GM18526 (cell line): Measurements from ENCODE around the gene PRUNE2.

Experiments used
- POLR2A ChIP-seq: IDR thresholded peaks from 3 replicates; pipeline ENCODE4 v1.6.1; 2011; ENCODE audit not compliant: insufficient read length; ENCODE audit errors: extremely low read depth

PRUNE2 gene

DNA sequence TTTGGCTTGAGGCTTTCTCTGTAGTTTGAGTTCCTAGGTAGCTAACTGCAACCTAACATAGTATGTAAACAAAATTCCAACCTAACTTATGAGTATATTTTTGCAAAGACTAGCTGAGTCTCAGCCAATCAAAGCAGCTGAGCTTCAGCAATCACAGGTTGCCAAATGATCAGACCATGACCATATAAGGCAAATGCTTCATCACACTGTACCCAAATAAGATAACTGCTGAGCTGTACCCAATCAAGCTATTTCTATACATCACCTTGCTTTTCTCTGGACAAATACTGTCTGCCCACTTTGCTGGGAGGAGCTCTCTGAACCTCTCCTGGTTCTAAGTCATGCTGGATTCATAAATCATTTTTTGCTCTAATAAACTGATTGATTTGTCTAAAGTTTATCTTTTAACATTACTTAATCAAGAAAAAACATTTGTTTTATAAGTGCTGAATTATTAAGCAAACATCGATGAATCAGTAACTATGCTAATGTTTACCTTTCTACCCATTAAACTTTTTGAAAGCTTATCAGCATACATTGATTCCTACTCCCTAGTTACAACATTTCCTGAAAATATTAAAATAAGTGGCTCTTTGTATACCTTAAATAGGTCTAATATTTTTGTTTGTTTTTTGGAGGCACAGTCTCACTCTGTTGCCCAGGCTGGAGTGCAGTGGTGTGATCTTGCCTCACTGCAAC, 271.4 kb downstream of the PRUNE2 start:
- TF ChIP-seq POLR2A = no peak

DNA sequence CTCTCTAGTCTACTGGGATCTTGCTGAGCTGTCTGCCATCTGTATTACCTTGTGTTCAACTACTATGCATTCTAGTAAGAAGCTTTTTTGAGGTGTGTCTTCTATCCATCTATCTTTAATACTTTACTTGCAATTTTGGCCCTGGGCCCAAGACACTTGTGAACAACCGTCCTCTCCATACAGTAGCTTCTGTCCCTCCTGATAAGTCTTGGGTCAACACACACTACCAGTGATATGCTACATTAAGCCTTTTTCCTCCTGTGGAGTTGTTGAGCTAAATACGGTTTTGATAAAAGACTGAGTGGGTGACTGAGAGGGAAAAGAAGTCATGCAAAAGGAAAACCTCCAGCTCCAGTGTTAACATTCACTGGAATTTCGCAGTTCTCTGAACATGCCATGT, 275.0 kb downstream of the PRUNE2 start:
- no peak for TF ChIP-seq POLR2A

DNA sequence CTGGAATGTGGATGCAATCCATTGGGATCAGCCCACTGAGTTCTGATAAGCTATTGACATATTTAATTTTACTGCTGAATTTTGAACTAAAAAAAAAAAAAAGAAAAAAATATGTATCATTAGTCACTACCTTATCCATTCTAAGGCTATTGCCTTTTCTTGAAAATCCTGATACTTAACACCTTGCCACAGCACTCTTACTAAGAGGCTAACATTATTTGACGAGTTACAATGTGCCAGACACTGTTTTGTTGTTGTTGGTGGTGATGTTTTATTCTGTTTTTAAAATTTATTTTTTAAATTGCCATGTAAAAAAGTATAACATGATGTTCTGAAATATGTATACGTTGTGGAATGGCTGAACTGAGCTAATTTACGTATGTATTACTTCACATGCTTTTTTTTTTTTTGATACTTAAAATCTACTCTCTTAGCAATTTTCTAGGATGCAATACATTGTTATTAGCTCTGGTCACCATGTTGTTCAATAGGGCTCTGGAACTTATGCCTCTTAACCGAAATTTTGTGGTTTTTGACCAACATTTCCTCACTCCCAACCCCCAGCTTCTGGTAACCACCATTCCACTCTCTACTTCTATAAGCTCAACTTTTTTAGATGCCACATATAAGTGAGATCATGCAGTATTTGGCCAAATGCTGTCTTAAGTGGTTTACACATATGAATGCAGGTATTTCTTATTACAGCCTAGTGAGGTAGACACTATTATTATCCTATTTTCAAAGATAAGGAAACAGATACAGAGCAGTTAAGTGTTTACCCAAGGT, 276.5 kb downstream of the PRUNE2 start:
- TF ChIP-seq POLR2A = no peak

DNA sequence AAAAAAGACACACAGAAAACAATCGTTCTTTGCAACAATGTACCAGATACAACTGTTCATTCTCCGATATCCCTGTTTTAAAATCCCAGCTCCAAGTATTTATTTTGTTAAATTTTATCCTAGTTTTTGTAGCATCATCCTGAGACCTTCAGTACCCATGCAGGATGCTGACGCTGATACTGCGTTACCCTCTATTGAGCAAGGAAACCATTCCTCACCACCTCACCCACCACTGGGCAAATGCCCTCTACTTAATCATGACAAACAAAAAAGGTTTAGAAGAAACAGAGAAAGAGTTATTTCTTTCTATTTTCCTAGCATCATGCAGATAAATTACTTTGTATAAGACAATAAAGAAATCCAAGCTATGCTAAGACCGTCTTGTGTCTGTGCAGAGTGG, 277.8 kb downstream of the PRUNE2 start:
- no peak for TF ChIP-seq POLR2A

DNA sequence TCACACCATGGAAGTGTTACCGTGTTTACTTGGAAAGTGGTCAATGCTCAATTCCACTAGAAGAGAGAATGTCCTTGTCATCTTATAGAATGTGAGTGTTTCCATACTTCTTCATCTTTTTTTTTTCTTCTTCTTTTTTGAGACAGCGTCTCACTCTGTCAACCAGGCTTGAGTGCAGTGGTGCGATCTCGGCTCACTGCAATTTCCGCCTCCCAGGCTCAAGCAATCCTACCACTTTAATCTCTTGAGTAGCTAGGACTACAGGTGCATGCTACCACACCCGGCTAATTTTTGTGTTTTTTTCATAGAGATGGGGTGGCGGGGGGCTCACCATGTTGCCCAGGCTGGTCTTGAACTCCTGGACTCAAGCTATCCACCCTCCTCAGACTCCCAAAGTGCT, 278.9 kb downstream of the PRUNE2 start:
- TF ChIP-seq POLR2A = no peak

DNA sequence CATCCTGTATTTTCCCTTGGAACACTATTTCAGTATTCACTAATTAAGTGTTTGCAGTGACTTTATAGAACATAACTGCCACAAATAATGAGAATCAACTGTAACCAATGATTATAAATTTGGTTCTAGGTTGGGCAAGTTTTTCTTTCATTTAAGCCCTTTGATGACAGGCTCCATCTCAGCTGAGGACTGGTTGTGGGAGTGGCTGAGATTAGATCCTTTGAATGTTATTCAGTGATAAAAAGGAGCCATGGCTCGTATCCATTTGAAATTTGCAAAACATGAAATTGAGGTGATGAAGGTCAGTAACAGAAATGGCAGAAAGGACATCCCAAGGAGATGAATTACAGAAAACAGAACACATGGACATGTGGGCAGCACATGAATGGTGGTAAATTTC, 279.8 kb downstream of the PRUNE2 start:
- no peak for TF ChIP-seq POLR2A

DNA sequence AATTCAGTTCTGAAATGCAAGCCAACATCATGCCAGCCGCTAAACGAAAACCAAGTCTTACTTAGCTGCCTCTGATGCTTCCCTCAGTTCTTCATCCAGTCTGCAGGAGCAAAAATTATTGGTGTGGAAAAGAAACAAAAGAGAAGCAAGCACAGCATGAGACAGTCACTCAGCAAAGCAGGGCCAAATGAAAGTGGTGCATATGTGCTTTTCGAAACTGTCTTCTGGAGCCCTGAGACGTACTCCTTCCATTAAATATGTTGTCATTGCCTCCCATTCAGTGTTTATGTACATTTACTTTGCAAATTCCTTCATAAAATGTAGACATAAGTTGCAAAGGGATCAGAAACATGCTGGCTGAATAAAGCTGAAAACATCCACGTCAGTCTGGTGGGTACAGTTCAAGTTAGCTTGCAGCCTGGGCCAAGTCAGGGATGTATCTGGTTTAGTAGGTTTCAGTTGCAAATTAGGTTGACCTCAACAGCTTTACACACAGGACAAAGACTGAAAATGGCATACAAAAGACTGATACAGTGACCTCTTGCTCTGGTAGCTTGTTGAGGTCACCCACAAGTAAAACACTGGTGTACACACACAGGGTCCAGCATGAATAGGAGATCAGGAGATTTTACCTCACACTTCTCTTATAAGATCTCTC, 281.4 kb downstream of the PRUNE2 start:
- no peak for TF ChIP-seq POLR2A

DNA sequence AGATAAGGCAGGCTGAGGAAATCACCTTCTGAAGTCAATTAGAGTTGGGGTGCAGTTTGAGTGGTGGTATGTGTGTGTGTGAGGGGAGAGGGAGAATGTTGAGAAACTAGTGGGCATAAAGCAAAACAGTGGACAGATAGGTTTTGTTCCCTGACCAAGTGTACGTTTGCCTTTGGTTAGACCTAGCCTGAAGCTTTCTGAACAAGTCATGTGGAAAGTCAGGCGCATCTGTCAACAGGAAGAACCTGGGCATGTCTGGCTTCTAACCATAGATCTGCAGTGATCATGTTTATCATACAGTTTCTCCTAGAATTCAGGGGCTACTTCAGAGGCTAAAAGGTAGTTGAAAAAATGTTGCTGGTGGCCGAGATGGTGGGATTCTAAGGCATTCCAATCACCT, 284.9 kb downstream of the PRUNE2 start:
- no peak for TF ChIP-seq POLR2A

DNA sequence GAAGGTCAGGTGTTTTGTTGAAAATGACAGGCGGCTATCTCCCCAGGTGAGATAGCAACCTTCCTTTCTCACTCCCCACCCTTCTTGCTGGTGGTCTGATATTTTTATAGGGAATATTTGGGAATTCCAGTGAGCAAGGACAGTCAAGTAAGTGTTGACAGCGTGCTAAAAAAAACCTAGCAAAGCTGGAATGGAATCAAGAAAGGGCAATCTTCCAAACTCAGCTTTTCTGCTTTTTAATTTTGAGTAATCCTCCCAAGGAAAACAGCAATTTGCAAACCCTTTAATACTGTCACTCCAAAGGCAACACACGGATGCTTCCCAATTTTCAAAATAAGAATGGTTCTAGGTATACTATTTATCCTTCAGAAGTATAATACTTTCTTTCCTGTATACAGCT, 285.3 kb downstream of the PRUNE2 start:
- TF ChIP-seq POLR2A = no peak

DNA sequence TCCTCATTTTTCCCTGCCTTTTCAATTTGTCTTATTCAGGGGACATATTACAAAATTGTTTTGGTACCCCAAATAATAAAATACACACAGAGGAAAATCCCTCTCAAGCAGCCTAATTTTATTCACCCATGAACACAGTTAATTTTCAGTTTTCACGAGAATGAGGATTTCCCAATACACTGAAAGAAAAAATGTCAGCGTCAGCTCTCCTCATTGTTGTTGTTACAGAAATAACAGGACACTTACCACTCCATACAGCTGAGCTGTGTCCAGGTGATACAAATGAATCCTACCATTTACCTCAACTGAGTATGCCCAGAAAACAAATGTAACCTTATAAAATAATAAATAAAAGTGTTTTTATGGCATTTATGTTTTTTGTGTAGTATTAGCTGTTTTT, 286.3 kb downstream of the PRUNE2 start:
- TF ChIP-seq POLR2A = no peak

DNA sequence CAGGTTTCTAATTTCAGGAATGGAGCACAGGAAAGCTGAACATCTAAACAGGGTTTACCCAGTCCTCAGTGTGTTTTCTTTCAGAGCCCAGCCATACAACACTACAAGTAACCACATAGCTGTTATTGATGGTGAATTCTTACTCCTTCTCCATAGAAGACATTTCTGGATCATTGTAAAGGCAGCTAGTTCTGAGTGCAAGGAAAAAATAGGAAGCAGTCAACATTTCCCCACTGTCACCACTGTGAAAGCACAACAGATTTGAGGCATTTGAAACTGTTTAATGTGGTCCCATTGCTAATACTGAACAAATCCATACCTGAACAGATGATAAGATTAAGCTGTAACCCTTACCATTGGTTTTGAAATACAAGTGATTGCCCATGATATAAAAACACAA, 286.7 kb downstream of the PRUNE2 start:
- no peak for TF ChIP-seq POLR2A

DNA sequence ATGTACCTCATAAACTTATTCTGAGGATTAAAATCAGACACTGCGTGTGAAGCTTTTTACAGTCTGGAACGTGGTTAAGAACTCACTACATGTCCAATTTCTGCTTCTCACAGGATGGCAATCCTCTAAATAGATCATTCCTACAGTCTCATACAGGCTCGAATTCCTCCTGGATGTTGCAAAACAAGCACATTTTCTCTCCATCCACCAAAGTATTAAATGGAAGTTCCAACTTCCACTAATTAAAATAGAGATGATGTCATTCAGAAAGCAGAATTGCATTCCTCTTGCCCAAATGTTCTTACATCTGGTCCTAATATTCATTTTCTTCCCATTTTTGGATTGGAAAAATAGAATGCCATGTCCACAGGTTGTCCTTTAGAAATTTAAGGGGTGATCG, 287.2 kb downstream of the PRUNE2 start:
- TF ChIP-seq POLR2A = no peak

DNA sequence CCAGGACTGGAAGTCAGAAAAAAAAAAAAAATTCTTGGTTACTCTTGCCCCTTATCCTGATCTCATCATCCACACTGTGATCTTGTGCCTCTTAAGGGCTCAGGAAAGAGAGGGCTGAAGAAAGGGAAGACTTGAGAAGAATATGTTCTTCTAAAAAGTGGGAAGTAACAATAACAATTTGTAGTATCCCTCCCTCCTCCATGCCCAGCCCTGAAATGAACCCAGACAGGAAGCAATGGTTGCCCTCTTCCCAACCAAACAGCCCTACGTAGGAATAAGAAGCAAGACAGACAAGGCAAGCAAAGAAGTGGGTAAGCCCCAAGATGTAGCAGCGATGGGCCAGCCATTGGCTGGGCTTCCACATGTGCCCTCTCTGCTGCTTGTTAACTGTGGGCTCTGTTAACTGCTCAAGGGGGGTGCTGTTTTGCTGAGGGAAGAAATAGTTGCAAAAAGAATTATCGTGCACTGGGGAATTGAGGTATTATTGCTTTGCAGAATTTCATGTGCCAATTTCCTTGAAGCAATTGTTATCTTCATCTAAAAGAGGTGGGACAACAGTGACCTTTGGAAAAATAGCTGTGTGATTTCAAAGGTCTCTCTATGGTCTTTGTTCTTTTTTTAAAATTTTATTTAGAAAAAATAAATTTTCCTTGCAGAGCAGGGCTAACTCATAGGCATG, 288.3 kb downstream of the PRUNE2 start:
- no peak for TF ChIP-seq POLR2A

DNA sequence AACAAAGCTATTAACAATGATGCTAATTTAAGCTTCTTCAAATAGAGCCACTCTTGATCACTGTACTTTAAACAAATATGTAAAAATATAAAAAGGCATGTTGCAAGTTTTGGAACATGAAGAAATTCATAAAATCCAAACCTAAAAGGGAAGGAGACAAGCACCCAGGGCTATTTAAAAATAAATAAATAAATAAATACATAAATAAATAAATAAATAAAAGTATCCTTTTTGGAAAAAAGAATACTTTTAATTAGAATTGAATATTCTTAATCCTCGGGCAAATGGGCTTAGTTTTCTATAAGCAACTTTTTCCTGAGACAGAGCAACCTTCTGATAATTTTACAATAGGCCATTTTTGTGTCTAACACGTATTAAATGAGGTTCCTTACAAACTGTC, 289.1 kb downstream of the PRUNE2 start:
- no peak for TF ChIP-seq POLR2A

DNA sequence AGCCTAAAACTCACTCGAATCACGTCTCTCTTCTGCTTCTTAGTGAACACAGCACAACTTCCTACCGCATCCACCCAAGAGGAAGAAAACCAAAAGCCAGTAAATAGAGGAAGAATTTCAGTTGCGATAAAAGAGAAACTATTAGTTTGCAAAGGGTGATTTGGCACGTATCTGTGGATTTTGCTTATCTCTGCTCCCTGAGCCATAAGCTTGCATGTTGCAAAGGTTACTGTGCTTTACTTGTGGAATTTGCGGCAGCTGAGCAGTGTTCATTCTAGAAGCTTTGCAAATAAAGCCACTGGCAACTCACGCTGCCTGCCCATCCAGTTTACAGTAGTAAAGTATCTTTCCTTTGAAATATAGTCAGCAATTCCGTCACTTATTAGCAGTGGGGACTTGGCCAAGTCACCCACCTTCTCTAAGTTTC, 290.7 kb downstream of the PRUNE2 start:
- TF ChIP-seq POLR2A = no peak

DNA sequence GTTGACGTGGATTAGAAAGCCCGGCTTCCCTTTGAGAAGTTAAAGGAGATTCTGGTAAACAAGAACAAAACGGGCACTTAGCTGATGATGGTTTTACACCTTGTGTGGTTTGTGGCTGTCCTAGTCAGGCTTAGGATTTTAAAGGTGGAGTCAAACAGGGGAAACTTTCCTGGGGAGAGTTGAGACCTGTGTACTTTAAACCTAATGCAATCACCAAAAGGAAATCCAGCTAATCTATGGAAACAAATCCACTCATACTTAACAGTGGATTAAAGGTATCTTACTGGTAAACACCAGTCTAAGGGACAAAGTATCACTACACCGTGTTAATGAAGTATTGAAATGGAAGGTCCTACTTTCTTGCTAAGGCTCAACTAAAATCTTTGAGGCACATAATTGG, 291.9 kb downstream of the PRUNE2 start:
- TF ChIP-seq POLR2A = no peak
